HepG2 (cell line): ENCODE data around the gene ULK4. TPM values are rescaled to one million over a fixed set of nuclear protein-coding genes. Genes with fewer than 3 reads are reported as not detected.

Experiments
- ATAC-seq: fragments of 200-7000 bp; cut with Tn5 transposase; 3 replicates; pipeline ENCODE4 v1.9.1; 2020; ENCODE audit warnings: mild to moderate bottlenecking, moderate library complexity
- BruUV-seq: library from RNA; stranded (reverse); fragments of 400-500 nt; replicated peaks from 2 replicates; lab custom pipeline; 2021; lab: Mats Ljungman, UMichigan
- CTCF ChIA-PET: fragments of 300-600 bp; formaldehyde crosslinking; extraction: SDS; loops from one replicate; lab custom pipeline; 2021; ENCODE audit warnings: low total read pairs, inconsistent platforms, low intra/inter-chr PET ratio; lab: Yijun Ruan, JAX
- POLR2A ChIA-PET: fragments of 350-600 bp; sonication (Branson Sonifier 250); formaldehyde crosslinking; loops from one replicate; lab custom pipeline; 2020; ENCODE audit warnings: antibody characterized with exemption, inconsistent platforms; lab: Yijun Ruan, JAX
- DNase-seq: peaks from one replicate; pipeline ENCODE4 v3.0.0-alpha.2; 2015; ENCODE audit warnings: low spot score
- FAIRE-seq: peaks from 3 replicates; lab custom pipeline; 2011; peaks lifted over from hg19 to GRCh38; lab: Jason Lieb, UNC
- H2AFZ ChIP-seq: one replicate; pipeline ENCODE4 v1.6.1; 2011; ENCODE audit warnings: low read length, inconsistent platforms
- H3K27ac ChIP-seq: fragments of 300-600 bp; 3 replicates; pipeline ENCODE4 v1.8.0; 2011; ENCODE audit warnings: mixed run types, mild to moderate bottlenecking, mixed read lengths, low read length, inconsistent platforms; ENCODE audit not compliant: insufficient read depth; ENCODE audit errors: extremely low read length
- H3K27me3 ChIP-seq, 2 experiments: fragments of 200-600 bp in 1 of 2; 2 replicates in 1 of 2; 3 replicates in 1 of 2; pipeline versions ENCODE4 v1.6.0 to v1.8.0; 2011; ENCODE audit warnings: low read length in 2 of 2, mild to moderate bottlenecking in 2 of 2, moderate library complexity in 2 of 2, inconsistent platforms in 1 of 2; ENCODE audit not compliant: insufficient read depth in 2 of 2, control insufficient read depth in 1 of 2
- H3K36me3 ChIP-seq, 2 experiments: fragments of 200-600 bp in 1 of 2; replicated peaks in 1 of 2; 2 replicates in 1 of 2; 3 replicates in 1 of 2; pipeline versions ENCODE4 v1.5.1 to v1.8.0; 2011; ENCODE audit warnings: low read length in 2 of 2, inconsistent platforms in 1 of 2; ENCODE audit not compliant: insufficient read depth in 2 of 2, control insufficient read depth in 1 of 2
- H3K4me1 ChIP-seq: 2 replicates; pipeline ENCODE4 v1.5.1; 2012; ENCODE audit warnings: low read length, inconsistent platforms; ENCODE audit not compliant: insufficient read depth
- H3K4me2 ChIP-seq: 2 replicates; pipeline ENCODE4 v1.6.0; 2011; ENCODE audit warnings: low read depth, low read length, inconsistent platforms
- H3K4me3 ChIP-seq, 3 experiments: fragments of 200-600 bp in 1 of 3; sonication (generic), shearing (Covaris generic) in 1 of 3; replicated peaks in 1 of 3; 2 replicates each; pipeline ENCODE4 v1.5.1; 2011 to 2016; ENCODE audit warnings: low read length in 3 of 3, inconsistent platforms in 2 of 3, low read depth in 2 of 3, mild to moderate bottlenecking in 2 of 3, control low read depth in 1 of 3, mixed read lengths in 1 of 3; ENCODE audit not compliant: insufficient read depth in 1 of 3
- H3K79me2 ChIP-seq: one replicate; pipeline ENCODE4 v1.6.1; 2011; ENCODE audit warnings: low read length, inconsistent platforms; ENCODE audit not compliant: insufficient read depth
- H3K9ac ChIP-seq: 2 replicates; pipeline ENCODE4 v1.6.0; 2011; ENCODE audit warnings: mild to moderate bottlenecking, low read depth, low read length, inconsistent platforms; ENCODE audit not compliant: insufficient read depth
- H3K9me3 ChIP-seq: 2 replicates; pipeline ENCODE4 v1.5.1; 2012; ENCODE audit warnings: mild to moderate bottlenecking, low read length
- H4K20me1 ChIP-seq: 2 replicates; pipeline ENCODE4 v1.6.0; 2011; ENCODE audit warnings: inconsistent platforms, mild to moderate bottlenecking, low read length, moderate library complexity; ENCODE audit not compliant: insufficient read depth
- CBX1 ChIP-seq: IDR thresholded peaks from one replicate; pipeline ENCODE4 v1.6.1; 2016; ENCODE audit warnings: antibody characterized with exemption, low read depth
- MAZ ChIP-seq, 2 experiments: sonication (generic) in 1 of 2; formaldehyde crosslinking in 1 of 2; IDR thresholded peaks; 2 replicates each; pipeline versions ENCODE4 v1.5.0 to v1.6.1; 2012 to 2020; ENCODE audit warnings: low read depth in 2 of 2, mild to moderate bottlenecking in 2 of 2, borderline replicate concordance in 1 of 2, improper control_type of control experiment in 1 of 2, low read length in 1 of 2, missing genetic modification reagents in 1 of 2, moderate library complexity in 1 of 2
- POGZ ChIP-seq: sonication (generic); formaldehyde crosslinking; IDR thresholded peaks from 2 replicates; pipeline ENCODE4 v1.4.0; 2020; ENCODE audit warnings: mild to moderate bottlenecking, missing genetic modification reagents
- SRSF4 ChIP-seq: fragments of 200-400 bp; formaldehyde crosslinking; IDR thresholded peaks from one replicate; pipeline ENCODE4 v1.6.1; 2018; ENCODE audit warnings: mild to moderate bottlenecking, low read depth, low read length, moderate library complexity; ENCODE audit not compliant: poor library complexity, severe bottlenecking
- ZNF572 ChIP-seq: sonication (generic); formaldehyde crosslinking; IDR thresholded peaks from 2 replicates; pipeline ENCODE4 v1.5.1; 2020; ENCODE audit warnings: mild to moderate bottlenecking, missing genetic modification reagents
- WGBS: methylation state at CpG from one replicate; pipeline ENCODE4 v1.1.6; 2017; ENCODE audit warnings: low lambda C conversion rate; 5-methylcytosine and 5-hydroxymethylcytosine counted together
- in situ Hi-C: cut with HindIII; loops from 2 replicates; pipeline ENCODE4 v1.10.0; 2017; ENCODE audit warnings: low pct_unique_long_range_greater_than_20kb; ENCODE audit not compliant: extremely low pct_ligation_motif_present
- intact Hi-C: fragments of 100-400 bp; cut with micrococcal nuclease; formaldehyde crosslinking; loops from one replicate; pipeline ENCODE4 v1.10.0; 2022; ENCODE audit not compliant: unreplicated experiment
- polyA plus RNA-seq, 8 experiments: library from polyadenylated mRNA; depleted of rRNA in 3 of 8; stranded (reverse) in 7 of 8; unstranded in 1 of 8; fragments of >200 nt; fragmentation: Illumina TruSeq in 4 of 8; extraction: Trizol in 4 of 8; gene quantifications; 2 replicates each; pipeline versions ENCODE4 v1.2.1 to v1.2.3, GENCODE V29; 2011 to 2016; ENCODE audit warnings: low read depth in 4 of 8, missing spikeins in 1 of 8, mixed read lengths in 1 of 8; ENCODE audit not compliant: insufficient read depth in 1 of 8
- total RNA-seq, 5 experiments: library from RNA; depleted of rRNA; stranded (reverse); fragments of >200 nt; fragmentation: Illumina TruSeq; extraction: Trizol; gene quantifications; 2 replicates each; pipeline ENCODE4 v1.2.3, GENCODE V29; 2016; ENCODE audit warnings: low read depth in 1 of 5
- TF ChIP-seq, protein P1 (sequence below): sonication (generic); formaldehyde crosslinking; IDR thresholded peaks from 2 replicates; pipeline ENCODE4 v1.9.0; 2022; ENCODE audit warnings: missing genetic modification reagents, mild to moderate bottlenecking, borderline replicate concordance
- TF ChIP-seq, protein P2 (sequence below): sonication (generic); formaldehyde crosslinking; IDR thresholded peaks from 2 replicates; pipeline ENCODE4 v1.5.0; 2020; ENCODE audit warnings: mild to moderate bottlenecking, missing genetic modification reagents
- TF ChIP-seq, protein P3 (sequence below): sonication (generic); formaldehyde crosslinking; IDR thresholded peaks from 2 replicates; pipeline ENCODE4 v1.5.0; 2020; ENCODE audit warnings: missing genetic modification reagents

Gene ULK4
- total and polyA plus RNA-seq, 2 of the 13 experiments (the other 11 are each of a cell fraction or from before 2014, with no cell fraction given), result 6.7 to 11.8 TPM

GRCh38 chr3:41907330-41908073 is 54.4 kb downstream of the ULK4 start:
- no TSS peak for BruUV-seq
- H3K9me3 ChIP-seq, result no peaks in the 10 kb centered on the region
- H3K79me2 ChIP-seq, result no peaks in the 10 kb centered on the region
- H3K4me1 ChIP-seq, result no peaks in the 10 kb centered on the region
- no peaks in the 10 kb centered on the region for H3K27me3 ChIP-seq
- DNase-seq (no peak), ATAC-seq (no peak), FAIRE-seq (no peak)
- in situ Hi-C loops (no loop called here), intact Hi-C loops (no loop called here)
- H3K27ac ChIP-seq, result no peak overlapping the region
- CTCF ChIA-PET, result no interaction called here
- H4K20me1 ChIP-seq, result no peaks in the 10 kb centered on the region
- H2AFZ ChIP-seq, result no peak overlapping the region
- H3K36me3 ChIP-seq, result 0 out of 5 replicates have a peak, but pooled peaks cover 0 to 2% of the 10 kb centered on the region in 2 experiments
- TF ChIP-seq CBX1 (no peak), MAZ (IDR thresholded peaks at IDR 0.05; ENCODE audit: borderline replicate concordance, low read depth, low read length) (no peak), MAZ (CRISPR knock-in tag; IDR thresholded peaks at IDR 0.05; ENCODE audit: low read depth) (no peak), ZNF572 (CRISPR knock-in tag) (no peak), POGZ (no peak), SRSF4 (no peak)
- TF ChIP-seq, protein P1, sequence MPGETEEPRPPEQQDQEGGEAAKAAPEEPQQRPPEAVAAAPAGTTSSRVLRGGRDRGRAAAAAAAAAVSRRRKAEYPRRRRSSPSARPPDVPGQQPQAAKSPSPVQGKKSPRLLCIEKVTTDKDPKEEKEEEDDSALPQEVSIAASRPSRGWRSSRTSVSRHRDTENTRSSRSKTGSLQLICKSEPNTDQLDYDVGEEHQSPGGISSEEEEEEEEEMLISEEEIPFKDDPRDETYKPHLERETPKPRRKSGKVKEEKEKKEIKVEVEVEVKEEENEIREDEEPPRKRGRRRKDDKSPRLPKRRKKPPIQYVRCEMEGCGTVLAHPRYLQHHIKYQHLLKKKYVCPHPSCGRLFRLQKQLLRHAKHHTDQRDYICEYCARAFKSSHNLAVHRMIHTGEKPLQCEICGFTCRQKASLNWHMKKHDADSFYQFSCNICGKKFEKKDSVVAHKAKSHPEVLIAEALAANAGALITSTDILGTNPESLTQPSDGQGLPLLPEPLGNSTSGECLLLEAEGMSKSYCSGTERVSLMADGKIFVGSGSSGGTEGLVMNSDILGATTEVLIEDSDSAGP (CRISPR knock-in tag), result no peak
- TF ChIP-seq, protein P2, sequence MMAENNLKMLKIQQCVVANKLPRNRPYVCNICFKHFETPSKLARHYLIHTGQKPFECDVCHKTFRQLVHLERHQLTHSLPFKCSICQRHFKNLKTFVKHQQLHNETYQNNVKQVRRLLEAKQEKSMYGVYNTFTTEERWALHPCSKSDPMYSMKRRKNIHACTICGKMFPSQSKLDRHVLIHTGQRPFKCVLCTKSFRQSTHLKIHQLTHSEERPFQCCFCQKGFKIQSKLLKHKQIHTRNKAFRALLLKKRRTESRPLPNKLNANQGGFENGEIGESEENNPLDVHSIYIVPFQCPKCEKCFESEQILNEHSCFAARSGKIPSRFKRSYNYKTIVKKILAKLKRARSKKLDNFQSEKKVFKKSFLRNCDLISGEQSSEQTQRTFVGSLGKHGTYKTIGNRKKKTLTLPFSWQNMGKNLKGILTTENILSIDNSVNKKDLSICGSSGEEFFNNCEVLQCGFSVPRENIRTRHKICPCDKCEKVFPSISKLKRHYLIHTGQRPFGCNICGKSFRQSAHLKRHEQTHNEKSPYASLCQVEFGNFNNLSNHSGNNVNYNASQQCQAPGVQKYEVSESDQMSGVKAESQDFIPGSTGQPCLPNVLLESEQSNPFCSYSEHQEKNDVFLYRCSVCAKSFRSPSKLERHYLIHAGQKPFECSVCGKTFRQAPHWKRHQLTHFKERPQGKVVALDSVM (CRISPR knock-in tag), result peak; percentile 37; the same call in 1 of the 2 replicates
- TF ChIP-seq, protein P3, sequence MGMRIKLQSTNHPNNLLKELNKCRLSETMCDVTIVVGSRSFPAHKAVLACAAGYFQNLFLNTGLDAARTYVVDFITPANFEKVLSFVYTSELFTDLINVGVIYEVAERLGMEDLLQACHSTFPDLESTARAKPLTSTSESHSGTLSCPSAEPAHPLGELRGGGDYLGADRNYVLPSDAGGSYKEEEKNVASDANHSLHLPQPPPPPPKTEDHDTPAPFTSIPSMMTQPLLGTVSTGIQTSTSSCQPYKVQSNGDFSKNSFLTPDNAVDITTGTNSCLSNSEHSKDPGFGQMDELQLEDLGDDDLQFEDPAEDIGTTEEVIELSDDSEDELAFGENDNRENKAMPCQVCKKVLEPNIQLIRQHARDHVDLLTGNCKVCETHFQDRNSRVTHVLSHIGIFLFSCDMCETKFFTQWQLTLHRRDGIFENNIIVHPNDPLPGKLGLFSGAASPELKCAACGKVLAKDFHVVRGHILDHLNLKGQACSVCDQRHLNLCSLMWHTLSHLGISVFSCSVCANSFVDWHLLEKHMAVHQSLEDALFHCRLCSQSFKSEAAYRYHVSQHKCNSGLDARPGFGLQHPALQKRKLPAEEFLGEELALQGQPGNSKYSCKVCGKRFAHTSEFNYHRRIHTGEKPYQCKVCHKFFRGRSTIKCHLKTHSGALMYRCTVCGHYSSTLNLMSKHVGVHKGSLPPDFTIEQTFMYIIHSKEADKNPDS (CRISPR knock-in tag), result no peak
- TF ChIP-seq, all 625 proteins: peak for 1
- 94% methylated on average over 3 of the region's 3 CpGs for WGBS
- Histone ChIP-seq H3K9ac (no peak overlapping the region), H3K4me3 (no peak overlapping the region), H3K4me2 (no peak overlapping the region)
- POLR2A ChIA-PET, result no interaction called here
